ENCODE results near the gene MYBPH.

DNA sequence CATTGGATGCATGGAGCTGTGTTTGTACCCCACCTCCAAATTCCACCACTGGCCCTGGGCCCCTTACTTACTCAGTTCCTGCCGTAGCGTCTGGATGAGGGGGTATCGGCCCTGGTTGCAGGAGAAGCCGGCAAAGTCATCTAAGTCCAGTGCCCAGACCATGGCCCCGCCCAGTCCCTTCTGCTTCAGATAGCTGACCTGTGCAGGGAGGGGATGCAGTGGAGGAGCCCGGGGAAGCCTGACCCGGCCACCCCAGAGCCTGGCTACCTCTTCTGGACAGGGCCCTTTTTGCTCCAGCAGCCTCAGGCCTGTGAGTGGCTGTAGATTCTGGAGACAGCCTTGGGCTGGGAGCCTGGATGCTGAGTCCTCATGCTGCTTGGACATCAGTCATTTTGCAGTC, 42.0 kb upstream of the MYBPH start:
- no peak for TF ChIP-seq POLR2AphosphoS5 (IDR thresholded peaks at IDR 0.05; ENCODE audit: low read depth, low read length)
- TF ChIP-seq POLR2A (IDR thresholded peaks at IDR 0.05; ENCODE audit: low read depth, low read length), result no peak

Data from GM12892 (cell line).